Measurements from ENCODE around the gene MAML2. TPM values are rescaled to one million over a fixed set of nuclear protein-coding genes. Genes with fewer than 3 reads are reported as not detected.

The MAML2 gene
- total RNA-seq, 3 donors from 2014 or later: 45.6 to 82.8 (median 68.2) TPM

GRCh38 chr11:96012086-96012824 is 330.7 kb downstream of the MAML2 start:
- H3K27me3 ChIP-seq: no peaks in the 10 kb centered on the region
- peak in 1 of 2 donors; percentile 44 for DNase-seq (ENCODE audit: low spot score in 2 of 2)
- TF ChIP-seq POLR2AphosphoS5 (IDR thresholded peaks at IDR 0.05) (peak in 2 of 3 donors; percentile 70 to 82), POLR2A (IDR thresholded peaks at IDR 0.05) (no peak)
- TF ChIP-seq, protein P1, sequence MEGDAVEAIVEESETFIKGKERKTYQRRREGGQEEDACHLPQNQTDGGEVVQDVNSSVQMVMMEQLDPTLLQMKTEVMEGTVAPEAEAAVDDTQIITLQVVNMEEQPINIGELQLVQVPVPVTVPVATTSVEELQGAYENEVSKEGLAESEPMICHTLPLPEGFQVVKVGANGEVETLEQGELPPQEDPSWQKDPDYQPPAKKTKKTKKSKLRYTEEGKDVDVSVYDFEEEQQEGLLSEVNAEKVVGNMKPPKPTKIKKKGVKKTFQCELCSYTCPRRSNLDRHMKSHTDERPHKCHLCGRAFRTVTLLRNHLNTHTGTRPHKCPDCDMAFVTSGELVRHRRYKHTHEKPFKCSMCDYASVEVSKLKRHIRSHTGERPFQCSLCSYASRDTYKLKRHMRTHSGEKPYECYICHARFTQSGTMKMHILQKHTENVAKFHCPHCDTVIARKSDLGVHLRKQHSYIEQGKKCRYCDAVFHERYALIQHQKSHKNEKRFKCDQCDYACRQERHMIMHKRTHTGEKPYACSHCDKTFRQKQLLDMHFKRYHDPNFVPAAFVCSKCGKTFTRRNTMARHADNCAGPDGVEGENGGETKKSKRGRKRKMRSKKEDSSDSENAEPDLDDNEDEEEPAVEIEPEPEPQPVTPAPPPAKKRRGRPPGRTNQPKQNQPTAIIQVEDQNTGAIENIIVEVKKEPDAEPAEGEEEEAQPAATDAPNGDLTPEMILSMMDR (IDR thresholded peaks at IDR 0.05): peak; percentile 35 to 65 (median 45)
- H3K27ac ChIP-seq: peak overlapping the region; percentile 80 to 87
- intact Hi-C loops (cut with DNase I; ENCODE audit: low total_unique reads): no loop called here
- H3K4me1 ChIP-seq: peaks cover 0 to 9% of the 10 kb centered on the region in 2 donors
- H3K9me3 ChIP-seq: no peaks in the 10 kb centered on the region
- H3K4me3 ChIP-seq: peak overlapping the region in 1 of 3 donors; percentile 36
- H3K36me3 ChIP-seq: no peaks in the 10 kb centered on the region

- Histone ChIP-seq H3K36me3 (no peaks in the 10 kb centered on the region), H3K27ac (peak overlapping the region in 1 of 2 donors; percentile 26), H3K9me3 (no peaks in the 10 kb centered on the region), H3K4me1 (peaks cover 0 to 9% of the 10 kb centered on the region in 2 donors), H3K27me3 (no peaks in the 10 kb centered on the region), H3K4me3 (no peak overlapping the region)
- TF ChIP-seq POLR2A (IDR thresholded peaks at IDR 0.05): no peak
- TF ChIP-seq, protein P1 (IDR thresholded peaks at IDR 0.05): no peak
- no peak for TF ChIP-seq POLR2AphosphoS5 (IDR thresholded peaks at IDR 0.05)
- no peak for DNase-seq (ENCODE audit: low spot score in 2 of 2)
- intact Hi-C loops (cut with DNase I; ENCODE audit: low total_unique reads): no loop called here
Observed at GRCh38 chr11:96010683-96011082, 332.3 kb downstream of the MAML2 start.

DNA sequence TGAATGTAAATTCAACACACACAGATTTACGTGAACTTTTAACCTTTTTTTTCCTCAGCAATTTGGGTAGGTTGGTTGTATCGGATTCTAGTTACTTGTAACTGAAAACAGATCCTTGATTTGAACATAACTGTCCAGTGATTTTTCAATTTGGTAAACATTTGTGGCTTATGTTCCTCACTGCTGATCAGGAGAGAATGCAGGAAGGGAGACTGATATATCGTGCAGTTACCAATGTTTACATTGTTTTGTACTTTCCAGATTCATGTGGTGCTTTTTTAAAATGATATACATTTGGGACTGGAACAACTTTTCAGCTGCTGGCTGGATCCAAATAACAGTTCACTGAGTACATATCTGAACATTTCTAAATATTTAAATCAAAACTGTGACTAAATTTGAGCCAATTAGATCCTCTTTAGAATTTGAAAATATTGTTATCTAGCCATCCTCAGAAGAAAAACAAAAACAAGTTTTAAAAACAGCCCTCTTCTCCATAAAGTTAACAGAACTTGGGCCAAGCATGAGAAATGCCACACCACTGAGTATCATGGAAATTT is 334.8 kb downstream of the MAML2 start:
- no peaks in the 10 kb centered on the region for H3K27me3 ChIP-seq
- H3K9me3 ChIP-seq: no peaks in the 10 kb centered on the region
- DNase-seq (ENCODE audit: low spot score in 2 of 2): no peak
- peak overlapping the region in 1 of 2 donors; percentile 25 for H3K27ac ChIP-seq
- intact Hi-C loops (cut with DNase I; ENCODE audit: low total_unique reads): no loop called here
- H3K4me1 ChIP-seq: peaks cover 0 to 2% of the 10 kb centered on the region in 2 donors
- no peak overlapping the region for H3K4me3 ChIP-seq
- H3K36me3 ChIP-seq: no peaks in the 10 kb centered on the region
- no peak for TF ChIP-seq POLR2A (IDR thresholded peaks at IDR 0.05)
- no peak for TF ChIP-seq POLR2AphosphoS5 (IDR thresholded peaks at IDR 0.05)
- TF ChIP-seq, protein P1 (IDR thresholded peaks at IDR 0.05): no peak

DNA sequence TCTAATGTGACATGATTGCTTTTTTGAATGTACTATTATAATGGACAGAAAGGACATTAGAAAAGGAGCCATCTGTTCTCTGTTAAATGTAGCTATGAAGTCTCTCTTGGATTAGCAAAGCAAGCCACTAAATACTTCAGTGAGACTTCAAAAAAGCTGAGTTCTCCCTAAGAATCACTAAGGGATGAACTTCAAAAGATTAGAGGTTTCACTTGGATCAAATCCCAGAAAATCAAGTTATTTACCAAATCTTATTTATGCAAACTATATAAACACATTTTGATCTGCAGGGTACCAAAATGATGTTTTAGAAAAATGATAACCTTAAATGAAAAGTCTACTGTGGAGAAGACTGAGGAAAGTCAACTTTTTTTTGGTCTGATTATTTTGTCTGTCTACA is 337.0 kb downstream of the MAML2 start:
- intact Hi-C loops (cut with DNase I; ENCODE audit: low total_unique reads): no loop called here
- H3K36me3 ChIP-seq: no peaks in the 10 kb centered on the region
- TF ChIP-seq, protein P1 (IDR thresholded peaks at IDR 0.05): no peak
- no peak for TF ChIP-seq POLR2A (IDR thresholded peaks at IDR 0.05)
- TF ChIP-seq POLR2AphosphoS5 (IDR thresholded peaks at IDR 0.05): no peak
- no peak overlapping the region for H3K4me3 ChIP-seq
- H3K4me1 ChIP-seq: no peaks in the 10 kb centered on the region
- no peaks in the 10 kb centered on the region for H3K27me3 ChIP-seq
- DNase-seq (ENCODE audit: low spot score in 2 of 2): no peak
- no peaks in the 10 kb centered on the region for H3K9me3 ChIP-seq
- no peak overlapping the region for H3K27ac ChIP-seq

GRCh38 chr11:96004862-96005261 is 338.1 kb downstream of the MAML2 start:
- peaks cover 0 to 10% of the 10 kb centered on the region in 2 donors for H3K4me1 ChIP-seq
- no peak overlapping the region for H3K27ac ChIP-seq
- DNase-seq (ENCODE audit: low spot score in 2 of 2): no peak
- H3K27me3 ChIP-seq: no peaks in the 10 kb centered on the region
- no peak overlapping the region for H3K4me3 ChIP-seq
- H3K9me3 ChIP-seq: no peaks in the 10 kb centered on the region
- no peaks in the 10 kb centered on the region for H3K36me3 ChIP-seq
- TF ChIP-seq POLR2AphosphoS5 (IDR thresholded peaks at IDR 0.05): no peak
- TF ChIP-seq, protein P1 (IDR thresholded peaks at IDR 0.05): no peak
- TF ChIP-seq POLR2A (IDR thresholded peaks at IDR 0.05): no peak
- intact Hi-C loops (cut with DNase I; ENCODE audit: low total_unique reads): no loop called here
